ENCODE measurements around the gene LHX1.

GRCh38 chr17:36926701-36927100 lies 10.6 kb upstream of the LHX1 start:
- TF ChIP-seq POLR2A (IDR thresholded peaks at IDR 0.05), result no peak
- TF ChIP-seq CTCF (IDR thresholded peaks at IDR 0.05 in 8 of 11, conservative IDR thresholded peaks at IDR 0.05 in 3 of 11), result no peak
- TF ChIP-seq POLR2AphosphoS5 (IDR thresholded peaks at IDR 0.05), result no peak
